NCI-H524 (cell line): ENCODE measurements around the gene KLHDC9.
A peak's percentile ranks its signal among the peaks of the same experiment; 100 is the strongest.

Experiments used
- DNase-seq, 2 experiments: peaks; one replicate each; lab custom pipeline; 2025; lab: John Stamatoyannopoulos, UW

The KLHDC9 gene

GRCh38 chr1:161131523-161132409 lies 33.6 kb downstream of the KLHDC9 start:
- DNase-seq, result no peak

DNA sequence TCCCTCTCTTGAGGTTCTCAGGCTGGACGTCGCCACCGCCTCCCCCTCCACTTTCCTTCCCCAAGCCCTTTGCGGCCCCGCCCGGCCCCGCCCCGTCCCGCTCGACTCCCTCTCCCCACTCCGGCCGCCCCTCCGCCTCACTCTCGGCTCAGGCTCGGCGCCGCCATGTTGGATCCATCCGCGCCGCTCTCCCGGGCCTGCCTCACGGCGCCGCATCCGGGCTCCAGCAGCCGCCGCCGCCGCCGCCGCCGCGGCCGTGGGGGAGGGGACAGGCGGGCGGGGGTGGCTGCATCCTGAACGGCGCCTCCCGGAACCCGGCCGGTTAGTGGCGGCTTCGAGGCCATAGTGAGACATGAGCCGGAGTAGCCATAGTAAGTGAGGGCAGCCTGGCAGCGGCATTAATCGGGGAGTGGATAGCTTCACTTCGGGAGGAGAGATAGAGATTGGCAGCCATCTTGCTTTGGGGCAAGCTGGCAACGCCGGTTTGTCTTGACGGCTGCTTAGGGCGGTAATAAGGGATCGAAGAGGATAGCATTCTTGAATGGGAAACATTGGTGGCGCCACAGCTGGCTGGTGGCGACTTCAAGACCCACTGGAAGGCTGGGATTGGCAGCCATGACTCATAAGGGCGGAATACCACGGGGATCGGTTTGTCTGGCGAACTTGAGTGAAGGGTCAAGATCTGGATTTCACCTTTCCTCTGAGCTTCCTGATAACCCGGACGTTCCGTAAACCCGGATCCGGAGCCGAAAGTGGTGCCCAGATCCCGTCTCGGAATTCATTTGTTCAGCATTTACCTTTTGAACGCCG lies 34.5 kb downstream of the KLHDC9 start, which contains the start of gene DEDD:
DEDD (minus strand) TSS at position 258 of the 810 bp plus-strand sequence. CDS start 8,205 bp downstream, outside the sequence.
- DNase-seq, result peak; percentile 96 to 98

DNA sequence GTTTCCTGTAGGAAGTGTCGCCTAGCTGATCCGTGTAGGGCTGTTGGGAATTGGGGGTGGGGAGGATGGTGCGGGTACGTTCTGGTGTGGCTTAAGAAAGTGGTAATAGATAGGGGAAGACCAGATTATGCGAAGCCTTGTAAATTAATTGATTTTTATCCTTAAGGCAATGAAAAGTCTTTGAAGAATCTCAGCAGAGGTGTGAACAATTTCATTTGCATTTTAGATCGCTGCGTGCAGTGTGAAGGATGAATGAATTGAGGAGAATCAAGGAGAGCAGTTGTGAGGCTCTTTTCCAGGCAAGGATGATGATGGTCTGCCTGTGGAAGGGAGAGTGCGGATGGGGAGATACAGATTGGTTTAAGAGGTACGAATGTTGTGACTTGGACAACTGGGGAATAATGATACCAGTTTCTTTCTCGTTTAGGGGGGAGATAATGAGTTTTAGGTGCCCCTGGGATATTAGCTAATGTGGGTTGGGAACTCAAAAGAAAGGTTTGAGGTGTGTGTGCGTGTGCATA lies 35.1 kb downstream of the KLHDC9 start:
- DNase-seq, result no peak

GRCh38 chr1:161137881-161138280 lies 39.7 kb downstream of the KLHDC9 start:
- DNase-seq, result no peak

GRCh38 chr1:161138431-161138830 lies 40.3 kb downstream of the KLHDC9 start:
- DNase-seq, result no peak

GRCh38 chr1:161139766-161140165 lies 41.6 kb downstream of the KLHDC9 start:
- peak in 1 of 2 experiments; percentile 38 for DNase-seq

GRCh38 chr1:161140755-161141400 lies 42.7 kb downstream of the KLHDC9 start:
- no peak for DNase-seq

DNA sequence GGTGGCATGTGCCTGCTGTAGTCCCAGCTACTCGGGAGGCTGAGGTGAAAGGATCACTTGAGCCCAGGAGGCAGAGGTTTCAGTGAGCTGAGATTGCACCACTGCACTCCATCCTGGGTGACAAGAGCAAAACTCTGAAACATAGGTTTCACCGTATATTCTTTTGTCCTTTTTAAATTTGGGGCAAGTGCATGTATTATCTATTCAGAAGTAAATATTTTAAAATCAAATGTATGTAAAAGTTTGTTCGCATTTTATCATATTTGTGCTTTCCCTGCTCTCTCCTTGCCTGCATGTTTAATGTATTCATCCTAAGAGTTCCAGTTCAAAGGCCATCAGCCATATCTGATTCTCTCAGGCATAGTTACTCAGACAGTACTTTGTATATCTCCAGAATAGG lies 47.7 kb downstream of the KLHDC9 start:
- no peak for DNase-seq
